Measurements from ENCODE around the gene DHX35. TPM values are rescaled to one million over a fixed set of nuclear protein-coding genes. Genes with fewer than 3 reads are reported as not detected.

DHX35 gene
- total and polyA plus RNA-seq, 2 of the 4 experiments (the other 2 are of a cell fraction) = 9.1 to 13.5 TPM

DNA sequence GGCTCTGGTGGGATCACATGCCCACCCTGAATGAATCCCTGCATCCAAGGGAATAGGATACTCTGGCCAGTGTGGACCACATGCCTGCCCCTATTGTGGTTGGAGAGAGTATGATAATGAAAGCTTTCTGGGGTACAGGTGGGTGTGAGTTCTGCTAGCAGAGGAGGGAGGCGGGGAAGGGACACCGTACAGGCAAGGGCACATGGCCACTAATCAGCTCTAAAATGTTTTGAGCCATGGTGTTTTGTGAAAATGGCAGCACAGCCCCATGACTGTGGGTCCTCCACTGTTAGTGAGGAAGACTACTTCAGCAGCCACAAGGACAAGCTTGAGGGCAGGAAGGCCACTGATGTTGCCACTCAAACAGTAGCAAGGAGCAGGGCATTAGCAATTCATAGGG lies 11.9 kb upstream of the DHX35 start:
- no peak overlapping the region for H3K9ac ChIP-seq (ENCODE audit: low read depth, low read length)
- H3K4me1 ChIP-seq (ENCODE audit: control insufficient read depth, insufficient read depth, low read length) = no peaks in the 10 kb centered on the region
- no peak overlapping the region for H3K23ac ChIP-seq (ENCODE audit: low read depth, low read length)
- H4K5ac ChIP-seq (ENCODE audit: low read depth, low read length) = no peak overlapping the region
- H2AK5ac ChIP-seq (ENCODE audit: low read depth, low read length) = no peak overlapping the region
- no peak overlapping the region for H4K91ac ChIP-seq (ENCODE audit: insufficient read depth, low read depth, low read length)
- H4K8ac ChIP-seq (ENCODE audit: low read depth in 2 of 2, low read length in 2 of 2) = no peak overlapping the region
- peaks cover 12% of the 10 kb centered on the region for H3K36me3 ChIP-seq (ENCODE audit: control insufficient read depth, insufficient read depth, low read length)
- no peak overlapping the region for H3K14ac ChIP-seq (replicated peaks; ENCODE audit: low read depth, low read length)
- H3K4me3 ChIP-seq (ENCODE audit: insufficient read depth, low read depth, low read length) = no peak overlapping the region
- DNase-seq (no peak), ATAC-seq (ENCODE audit: low read depth) (no peak)
- H3K4ac ChIP-seq (ENCODE audit: low read depth, low read length) = no peak overlapping the region
- CTCF ChIA-PET = no interaction called here
- dilution Hi-C loops (cut with HindIII; ENCODE audit: low sequenced_read_pairs, unreplicated experiment) = no loop called here
- POLR2A ChIA-PET (ENCODE audit: unreplicated experiment) = no interaction called here
- no peak overlapping the region for H2BK20ac ChIP-seq (ENCODE audit: low read depth, low read length)
- peaks cover 26 to 35% of the 10 kb centered on the region in 2 experiments for H3K79me1 ChIP-seq (ENCODE audit: low read depth in 1 of 2, low read length in 2 of 2)
- H3K56ac ChIP-seq (ENCODE audit: extremely low read depth, insufficient read depth, low read length) = no peak overlapping the region
- no peak overlapping the region for H3K27ac ChIP-seq (ENCODE audit: insufficient read depth, low read length)
- 100% methylated on average over 1 of the region's 2 CpGs; no CpG with 5 or more reads in 1 of the 2 experiments for WGBS, 2 experiments (ENCODE audit: extremely low coverage in 2 of 2, insufficient read length in 1 of 2)
- BruUV-seq (replicated peaks) = no TSS peak
- intact Hi-C loops (cut with micrococcal nuclease) = no loop called here
- H2AK9ac ChIP-seq (replicated peaks; ENCODE audit: low read depth, low read length, poor library complexity) = no peak overlapping the region
- H3K9me3 ChIP-seq (ENCODE audit: control insufficient read depth, insufficient read depth, low read length) = no peaks in the 10 kb centered on the region
- no peak for TF ChIP-seq BHLHE40 (IDR thresholded peaks at IDR 0.05; ENCODE audit: low read depth, low read length)
- TF ChIP-seq CEBPB (IDR thresholded peaks at IDR 0.05; ENCODE audit: low read depth, low read length) = no peak
- no peak for TF ChIP-seq SMC3 (IDR thresholded peaks at IDR 0.05; ENCODE audit: low read depth, low read length)
- no peak for TF ChIP-seq CHD1 (IDR thresholded peaks at IDR 0.05; ENCODE audit: low read depth, low read length)
- TF ChIP-seq, protein P1, sequence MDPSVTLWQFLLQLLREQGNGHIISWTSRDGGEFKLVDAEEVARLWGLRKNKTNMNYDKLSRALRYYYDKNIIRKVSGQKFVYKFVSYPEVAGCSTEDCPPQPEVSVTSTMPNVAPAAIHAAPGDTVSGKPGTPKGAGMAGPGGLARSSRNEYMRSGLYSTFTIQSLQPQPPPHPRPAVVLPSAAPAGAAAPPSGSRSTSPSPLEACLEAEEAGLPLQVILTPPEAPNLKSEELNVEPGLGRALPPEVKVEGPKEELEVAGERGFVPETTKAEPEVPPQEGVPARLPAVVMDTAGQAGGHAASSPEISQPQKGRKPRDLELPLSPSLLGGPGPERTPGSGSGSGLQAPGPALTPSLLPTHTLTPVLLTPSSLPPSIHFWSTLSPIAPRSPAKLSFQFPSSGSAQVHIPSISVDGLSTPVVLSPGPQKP (IDR thresholded peaks at IDR 0.05; ENCODE audit: borderline replicate concordance, low read depth, low read length) = no peak
- TF ChIP-seq MAFK (IDR thresholded peaks at IDR 0.05; ENCODE audit: low read depth, low read length) = no peak
- no peak for TF ChIP-seq NFE2L2 (IDR thresholded peaks at IDR 0.05; ENCODE audit: low read depth, low read length)
- in situ Hi-C loops (cut with MboI; ENCODE audit: low sequenced_read_pairs) = no loop called here
- H4K20me1 ChIP-seq (ENCODE audit: insufficient read depth, low read length) = no peaks in the 10 kb centered on the region
- H2AFZ ChIP-seq (replicated peaks; ENCODE audit: low read length, poor library complexity) = no peak overlapping the region
- no peak overlapping the region for H2BK5ac ChIP-seq (ENCODE audit: low read depth, low read length, poor library complexity, severe bottlenecking)
- H3K18ac ChIP-seq (ENCODE audit: low read depth, low read length) = no peak overlapping the region
- no peak overlapping the region for H2BK15ac ChIP-seq (ENCODE audit: low read depth, low read length)
- no peak overlapping the region for H3K4me2 ChIP-seq (ENCODE audit: low read depth, low read length)
- H3K27me3 ChIP-seq (ENCODE audit: control insufficient read depth, insufficient read depth, low read length) = no peaks in the 10 kb centered on the region
- no peak overlapping the region for H2BK120ac ChIP-seq (ENCODE audit: low read depth, low read length)
- peaks cover 11% of the 10 kb centered on the region; the same call in 1 of the 2 replicates for H3K9me1 ChIP-seq (ENCODE audit: insufficient read depth, low read length)

All from IMR-90 (cell line).